ENCODE measurements around the gene CRHR2.

GRCh38 chr7:30625283-30625682, 57.0 kb downstream of the CRHR2 start:
- TF ChIP-seq, protein P1, sequence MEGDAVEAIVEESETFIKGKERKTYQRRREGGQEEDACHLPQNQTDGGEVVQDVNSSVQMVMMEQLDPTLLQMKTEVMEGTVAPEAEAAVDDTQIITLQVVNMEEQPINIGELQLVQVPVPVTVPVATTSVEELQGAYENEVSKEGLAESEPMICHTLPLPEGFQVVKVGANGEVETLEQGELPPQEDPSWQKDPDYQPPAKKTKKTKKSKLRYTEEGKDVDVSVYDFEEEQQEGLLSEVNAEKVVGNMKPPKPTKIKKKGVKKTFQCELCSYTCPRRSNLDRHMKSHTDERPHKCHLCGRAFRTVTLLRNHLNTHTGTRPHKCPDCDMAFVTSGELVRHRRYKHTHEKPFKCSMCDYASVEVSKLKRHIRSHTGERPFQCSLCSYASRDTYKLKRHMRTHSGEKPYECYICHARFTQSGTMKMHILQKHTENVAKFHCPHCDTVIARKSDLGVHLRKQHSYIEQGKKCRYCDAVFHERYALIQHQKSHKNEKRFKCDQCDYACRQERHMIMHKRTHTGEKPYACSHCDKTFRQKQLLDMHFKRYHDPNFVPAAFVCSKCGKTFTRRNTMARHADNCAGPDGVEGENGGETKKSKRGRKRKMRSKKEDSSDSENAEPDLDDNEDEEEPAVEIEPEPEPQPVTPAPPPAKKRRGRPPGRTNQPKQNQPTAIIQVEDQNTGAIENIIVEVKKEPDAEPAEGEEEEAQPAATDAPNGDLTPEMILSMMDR (conservative IDR thresholded peaks at IDR 0.05 in 1 of 2, IDR thresholded peaks at IDR 0.05 in 1 of 2; ENCODE audit: extremely low read depth in 1 of 2, insufficient read depth in 1 of 2, low read depth in 1 of 2, low read length in 2 of 2): no peak
- no peak for TF ChIP-seq EZH2 (IDR thresholded peaks at IDR 0.05; ENCODE audit: borderline replicate concordance, low read length)

All from mammary epithelial cell (primary cell).